Stomach (tissue), 4 donors: ENCODE measurements around the gene LTO1.

Experiments
- EP300 ChIP-seq: sonication (generic); formaldehyde crosslinking; IDR thresholded peaks from one replicate; pipeline ENCODE4 v1.6.1; 2017; ENCODE audit warnings: antibody characterized with exemption
- POLR2AphosphoS5 ChIP-seq, 3 donors: sonication (generic); formaldehyde crosslinking; IDR thresholded peaks; one replicate each; pipeline ENCODE4 v1.6.1; 2016; ENCODE audit warnings: antibody characterized with exemption in 3 of 3
- TF ChIP-seq, protein P1 (sequence below), 7 experiments: fragments of 450-650 bp in 4 of 7; fragments of 200-600 bp in 3 of 7; sonication (generic) in 3 of 7; IDR thresholded peaks; one replicate each; pipeline ENCODE4 v1.5.1; 2016 to 2019; ENCODE audit warnings: antibody characterized with exemption in 7 of 7, control low read depth in 2 of 7, mild to moderate bottlenecking in 1 of 7

GRCh38 chr11:69664103-69664775 is 10.9 kb downstream of the LTO1 start:
- TF ChIP-seq POLR2AphosphoS5 (IDR thresholded peaks at IDR 0.05) (no peak), EP300 (no peak)
- TF ChIP-seq, protein P1, sequence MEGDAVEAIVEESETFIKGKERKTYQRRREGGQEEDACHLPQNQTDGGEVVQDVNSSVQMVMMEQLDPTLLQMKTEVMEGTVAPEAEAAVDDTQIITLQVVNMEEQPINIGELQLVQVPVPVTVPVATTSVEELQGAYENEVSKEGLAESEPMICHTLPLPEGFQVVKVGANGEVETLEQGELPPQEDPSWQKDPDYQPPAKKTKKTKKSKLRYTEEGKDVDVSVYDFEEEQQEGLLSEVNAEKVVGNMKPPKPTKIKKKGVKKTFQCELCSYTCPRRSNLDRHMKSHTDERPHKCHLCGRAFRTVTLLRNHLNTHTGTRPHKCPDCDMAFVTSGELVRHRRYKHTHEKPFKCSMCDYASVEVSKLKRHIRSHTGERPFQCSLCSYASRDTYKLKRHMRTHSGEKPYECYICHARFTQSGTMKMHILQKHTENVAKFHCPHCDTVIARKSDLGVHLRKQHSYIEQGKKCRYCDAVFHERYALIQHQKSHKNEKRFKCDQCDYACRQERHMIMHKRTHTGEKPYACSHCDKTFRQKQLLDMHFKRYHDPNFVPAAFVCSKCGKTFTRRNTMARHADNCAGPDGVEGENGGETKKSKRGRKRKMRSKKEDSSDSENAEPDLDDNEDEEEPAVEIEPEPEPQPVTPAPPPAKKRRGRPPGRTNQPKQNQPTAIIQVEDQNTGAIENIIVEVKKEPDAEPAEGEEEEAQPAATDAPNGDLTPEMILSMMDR (IDR thresholded peaks at IDR 0.05) = no peak
